ENCODE results near the gene CD74. TPM values are rescaled to one million over a fixed set of nuclear protein-coding genes. Genes with fewer than 3 reads are reported as not detected.

CD74 gene
- total RNA-seq, 1 experiment from 2014 or later, result 19.5 TPM

GRCh38 chr5:150398722-150399523, 13.8 kb downstream of the CD74 start:
- no peaks in the 10 kb centered on the region for H3K79me2 ChIP-seq (ENCODE audit: insufficient read depth, low read length)
- no peak overlapping the region for H3K23ac ChIP-seq (ENCODE audit: insufficient read length, low read depth, low read length)
- H4K20me1 ChIP-seq (ENCODE audit: control insufficient read depth, insufficient read depth, insufficient read length), result peaks cover 2% of the 10 kb centered on the region
- no peak overlapping the region for H3K27ac ChIP-seq (ENCODE audit: insufficient read length, low read depth, low read length)
- no peak overlapping the region for H3K4me2 ChIP-seq (ENCODE audit: insufficient read depth, insufficient read length, low read length)
- no peak overlapping the region for H2AFZ ChIP-seq (ENCODE audit: low read length)
- no peak overlapping the region for H2BK20ac ChIP-seq (ENCODE audit: low read depth, low read length, poor library complexity, severe bottlenecking)
- no peak overlapping the region for H2BK120ac ChIP-seq (ENCODE audit: low read depth, low read length, poor library complexity, severe bottlenecking)
- Mint-ChIP-seq H3K4me1 (no peaks in the 10 kb centered on the region), H3K27ac (no peak overlapping the region), H3K9me3 (no peaks in the 10 kb centered on the region), H3K36me3 (ENCODE audit: insufficient read depth in 1 of 3, low read depth in 3 of 3) (peaks cover 49 to 85% (median 67%) of the 10 kb centered on the region in 3 experiments), H3K4me3 (no peak overlapping the region), H3K27me3 (ENCODE audit: low read depth) (no peaks in the 10 kb centered on the region)
- no peak overlapping the region for H3K9ac ChIP-seq (ENCODE audit: extremely low read depth, insufficient read length, low read length)
- H2BK12ac ChIP-seq (ENCODE audit: insufficient read length, low read depth, low read length), result no peak overlapping the region
- H3K27me3 ChIP-seq (ENCODE audit: insufficient read depth, low read length), result no peaks in the 10 kb centered on the region
- no peaks in the 10 kb centered on the region for H3K9me3 ChIP-seq (ENCODE audit: control insufficient read depth, low read depth, low read length)
- no CpG with 5 or more reads among the region's 12 CpGs for WGBS (ENCODE audit: extremely low coverage, insufficient read length, low lambda C conversion rate)
- no peak overlapping the region for H3T11ph ChIP-seq (ENCODE audit: low read length)
- H2BK15ac ChIP-seq (ENCODE audit: low read depth, low read length), result no peak overlapping the region
- no peak overlapping the region for H4K5ac ChIP-seq (ENCODE audit: insufficient read length, low read depth, low read length)
- no peaks in the 10 kb centered on the region for H3K4me1 ChIP-seq (ENCODE audit: insufficient read depth, low read length)
- no peak overlapping the region for H3K18ac ChIP-seq (ENCODE audit: insufficient read length, low read depth, low read length)
- H3K79me1 ChIP-seq (ENCODE audit: insufficient read depth, low read depth, low read length, poor library complexity, severe bottlenecking), result no peaks in the 10 kb centered on the region
- H4K91ac ChIP-seq (ENCODE audit: insufficient read length, low read depth, low read length), result no peak overlapping the region
- no peak overlapping the region for H2BK5ac ChIP-seq (ENCODE audit: insufficient read length, low read length)
- TF ChIP-seq CTCF (conservative IDR thresholded peaks at IDR 0.05), result peak; percentile 53
- no peak overlapping the region for H2AK5ac ChIP-seq (ENCODE audit: insufficient read length, low read length)
- no peak overlapping the region for H4K8ac ChIP-seq (replicated peaks; ENCODE audit: insufficient read length, low read depth, low read length)
- no peak overlapping the region for H3K56ac ChIP-seq (ENCODE audit: insufficient read length, low read depth, low read length)
- no peaks in the 10 kb centered on the region for H3K23me2 ChIP-seq (ENCODE audit: insufficient read length, low read depth, low read length, poor library complexity, severe bottlenecking)
- no peak overlapping the region for H3K14ac ChIP-seq (ENCODE audit: insufficient read depth, low read length)
- DNase-seq, result peak; percentile 52
- H3K4ac ChIP-seq (ENCODE audit: low read depth, low read length), result no peak overlapping the region
